ENCODE results near the gene TOR4A. TPM values are rescaled to one million over a fixed set of nuclear protein-coding genes. Genes with fewer than 3 reads are reported as not detected.

Gene TOR4A
- 9.7 and 10.9 TPM in 2 replicates for total RNA-seq (2014; rRNA removed; shearing (Covaris generic))

DNA sequence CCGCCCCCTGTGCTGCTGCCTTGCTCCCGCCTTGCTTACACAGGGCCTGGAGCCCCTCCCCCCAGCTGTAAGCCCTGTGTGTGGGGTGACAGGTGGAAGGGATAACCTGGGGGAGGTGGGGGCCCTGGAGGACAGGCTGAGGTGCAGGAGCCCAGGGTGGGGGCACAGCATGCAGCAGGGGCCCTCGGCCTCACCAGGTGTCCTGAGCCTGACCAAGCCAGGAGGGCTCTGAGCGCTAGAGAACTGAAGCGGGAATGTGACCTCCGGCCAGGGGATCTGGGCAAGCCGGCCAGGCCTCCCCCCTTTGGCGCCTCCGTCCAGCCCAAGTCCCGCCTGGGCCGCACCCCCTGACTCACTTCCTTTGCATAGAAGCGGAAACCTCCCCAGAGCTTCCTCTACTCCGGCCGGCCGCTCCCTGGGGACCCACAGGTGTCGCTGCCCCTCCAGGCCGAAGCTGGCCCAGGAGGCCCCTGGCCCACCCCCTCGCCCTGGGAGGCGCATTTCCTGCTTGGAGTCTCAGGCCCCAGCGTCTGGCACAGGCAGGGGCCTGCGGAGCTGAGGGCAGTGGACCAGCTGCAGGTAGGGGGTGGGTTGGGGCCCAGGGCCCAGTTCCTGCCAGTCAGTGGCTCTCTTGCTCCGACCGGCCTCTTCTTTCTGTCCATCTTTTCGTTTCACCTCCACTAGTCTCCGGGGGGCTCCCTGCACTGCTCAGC is at the start of gene TOR4A:
Gene TOR4A (plus strand): TSS at position 398 of the 713 bp plus-strand sequence. CDS start 964 bp downstream, outside the sequence.
- peaks cover 37% of the 10 kb centered on the region for H3K36me3 ChIP-seq
- H3K27me3 ChIP-seq (replicated peaks) = no peaks in the 10 kb centered on the region
- H3K27ac ChIP-seq = peak within 1 kb of the TSS; percentile 49
- peaks cover 15% of the 10 kb centered on the region for H3K4me1 ChIP-seq (replicated peaks)
- peak; percentile 58 to 85 for DNase-seq (ENCODE audit: low read depth in 1 of 2, low spot score in 2 of 2)
- H3K9me3 ChIP-seq (replicated peaks) = no peaks in the 10 kb centered on the region
- peak within 1 kb of the TSS; percentile 51 for H3K4me3 ChIP-seq

DNA sequence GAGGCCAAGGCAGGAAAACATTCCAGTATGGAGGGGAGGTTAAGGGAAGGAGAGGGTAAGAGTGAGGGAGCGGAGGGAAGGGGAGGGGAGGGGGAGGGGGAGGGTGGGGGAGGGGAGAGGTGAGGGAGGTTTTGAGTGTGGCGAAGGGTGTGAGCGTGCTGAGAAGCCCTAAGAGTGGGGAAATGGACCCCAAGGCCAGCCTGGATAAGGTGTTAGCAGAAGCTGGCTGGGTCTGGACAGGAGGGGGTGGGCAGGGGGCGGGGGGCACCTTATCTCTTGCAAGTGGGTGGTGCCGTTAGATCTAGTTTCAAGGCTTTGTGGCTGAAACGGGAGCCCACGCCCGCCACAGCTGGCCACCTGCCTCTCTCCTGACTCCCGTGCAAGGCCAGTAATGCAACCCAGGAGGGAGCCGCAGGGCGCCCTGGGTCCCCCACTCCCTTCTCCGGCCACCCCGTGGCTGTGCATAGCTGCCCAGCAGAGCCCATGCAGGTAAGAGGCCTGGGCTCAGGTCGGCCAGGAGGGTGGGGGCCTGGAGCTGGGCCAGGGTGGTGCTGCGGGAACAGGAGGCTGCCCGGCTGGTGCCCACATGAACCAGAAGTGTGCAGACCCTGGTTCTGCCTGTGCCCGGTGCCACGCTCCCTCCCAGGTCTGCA is 49.5 kb upstream of the TOR4A start:
- Histone ChIP-seq H3K4me3 (no peak overlapping the region), H3K4me1 (replicated peaks) (peaks cover 14% of the 10 kb centered on the region), H3K9me3 (replicated peaks) (no peaks in the 10 kb centered on the region), H3K27ac (no peak overlapping the region), H3K27me3 (replicated peaks) (peaks cover 28% of the 10 kb centered on the region), H3K36me3 (peaks cover 3% of the 10 kb centered on the region; the same call in 1 of the 2 replicates)
- DNase-seq (ENCODE audit: low read depth in 1 of 2, low spot score in 2 of 2) = no peak

DNA sequence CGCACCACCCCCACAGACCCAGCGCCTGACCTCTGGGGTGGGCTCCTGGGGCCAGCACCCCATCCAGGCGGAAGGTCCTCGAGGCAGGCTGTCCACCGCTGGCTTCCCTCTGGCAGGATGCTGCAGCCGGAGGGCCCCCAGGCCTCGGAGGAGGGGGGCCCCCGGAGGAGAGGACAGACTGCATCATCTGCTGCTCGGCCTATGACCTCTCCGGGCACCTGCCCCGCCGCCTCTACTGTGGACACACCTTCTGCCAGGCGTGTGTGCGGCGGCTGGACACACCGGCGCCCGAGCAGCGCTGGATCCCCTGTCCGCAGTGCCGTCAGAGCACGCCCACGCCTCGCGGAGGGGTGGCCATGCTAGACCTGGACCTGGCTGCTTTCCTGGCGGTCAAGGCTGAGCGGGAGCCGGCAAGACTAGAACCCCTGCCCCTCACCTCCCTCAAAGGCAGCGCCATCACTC is 49.0 kb upstream of the TOR4A start:
- DNase-seq (ENCODE audit: low read depth in 1 of 2, low spot score in 2 of 2) = no peak

DNA sequence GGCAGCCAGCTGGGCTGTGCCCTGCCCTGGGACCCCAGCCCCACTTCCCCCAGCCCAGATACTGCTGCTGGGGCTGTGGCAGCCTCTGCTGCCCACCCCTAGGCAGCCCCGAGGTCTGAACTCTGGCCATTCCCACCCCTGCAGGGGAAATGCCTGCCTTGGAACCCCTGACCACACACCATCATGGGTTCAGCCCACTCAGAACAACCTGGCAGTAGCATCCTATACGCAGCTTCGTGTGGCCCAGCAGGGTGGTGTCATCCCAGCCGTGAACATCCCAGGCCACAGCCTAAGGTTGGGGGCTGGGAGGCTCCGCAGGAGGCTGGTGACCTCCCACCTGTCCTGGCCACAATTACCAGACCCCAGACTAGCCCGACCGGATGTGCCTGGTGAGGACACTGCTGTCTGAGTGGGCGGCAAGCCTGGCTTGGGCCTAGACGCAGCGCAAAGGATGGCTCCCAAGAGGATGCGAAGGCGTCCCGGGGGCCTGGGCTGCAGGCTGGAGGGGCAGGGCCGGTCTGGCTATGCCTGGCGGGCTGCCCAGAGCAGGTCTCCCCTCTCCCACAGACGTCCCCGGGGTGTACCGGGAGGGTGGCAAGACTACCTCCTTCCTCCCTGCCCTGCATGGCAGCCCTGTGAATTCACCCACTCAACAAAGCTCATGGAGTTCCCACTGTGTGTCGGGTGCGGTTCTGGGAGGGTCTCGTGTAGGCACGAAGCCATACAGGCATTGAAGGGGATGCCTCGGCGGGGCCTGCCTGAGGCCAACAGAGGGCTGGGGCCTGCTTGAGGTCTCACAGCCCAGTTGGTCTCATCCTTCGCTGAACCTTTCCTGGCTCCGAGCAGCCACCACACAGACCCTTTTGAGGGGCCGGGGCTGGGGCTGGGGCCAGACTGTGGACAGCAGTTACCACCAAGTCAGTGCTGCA is 48.3 kb upstream of the TOR4A start:
- peaks cover 35% of the 10 kb centered on the region for H3K27me3 ChIP-seq (replicated peaks)
- H3K4me1 ChIP-seq (replicated peaks) = peaks cover 6% of the 10 kb centered on the region
- H3K4me3 ChIP-seq = no peak overlapping the region
- H3K9me3 ChIP-seq (replicated peaks) = no peaks in the 10 kb centered on the region
- H3K36me3 ChIP-seq = no peaks in the 10 kb centered on the region
- no peak overlapping the region for H3K27ac ChIP-seq
- DNase-seq (ENCODE audit: low read depth in 1 of 2, low spot score in 2 of 2) = no peak

More for the DNA sequence above, 49.0 kb upstream of the TOR4A start:
- H3K36me3 ChIP-seq = peaks cover 2% of the 10 kb centered on the region; the same call in 1 of the 2 replicates
- no peak overlapping the region for H3K27ac ChIP-seq
- H3K4me3 ChIP-seq = no peak overlapping the region
- no peaks in the 10 kb centered on the region for H3K9me3 ChIP-seq (replicated peaks)
- peaks cover 12% of the 10 kb centered on the region for H3K4me1 ChIP-seq (replicated peaks)
- peaks cover 32% of the 10 kb centered on the region for H3K27me3 ChIP-seq (replicated peaks)

DNA sequence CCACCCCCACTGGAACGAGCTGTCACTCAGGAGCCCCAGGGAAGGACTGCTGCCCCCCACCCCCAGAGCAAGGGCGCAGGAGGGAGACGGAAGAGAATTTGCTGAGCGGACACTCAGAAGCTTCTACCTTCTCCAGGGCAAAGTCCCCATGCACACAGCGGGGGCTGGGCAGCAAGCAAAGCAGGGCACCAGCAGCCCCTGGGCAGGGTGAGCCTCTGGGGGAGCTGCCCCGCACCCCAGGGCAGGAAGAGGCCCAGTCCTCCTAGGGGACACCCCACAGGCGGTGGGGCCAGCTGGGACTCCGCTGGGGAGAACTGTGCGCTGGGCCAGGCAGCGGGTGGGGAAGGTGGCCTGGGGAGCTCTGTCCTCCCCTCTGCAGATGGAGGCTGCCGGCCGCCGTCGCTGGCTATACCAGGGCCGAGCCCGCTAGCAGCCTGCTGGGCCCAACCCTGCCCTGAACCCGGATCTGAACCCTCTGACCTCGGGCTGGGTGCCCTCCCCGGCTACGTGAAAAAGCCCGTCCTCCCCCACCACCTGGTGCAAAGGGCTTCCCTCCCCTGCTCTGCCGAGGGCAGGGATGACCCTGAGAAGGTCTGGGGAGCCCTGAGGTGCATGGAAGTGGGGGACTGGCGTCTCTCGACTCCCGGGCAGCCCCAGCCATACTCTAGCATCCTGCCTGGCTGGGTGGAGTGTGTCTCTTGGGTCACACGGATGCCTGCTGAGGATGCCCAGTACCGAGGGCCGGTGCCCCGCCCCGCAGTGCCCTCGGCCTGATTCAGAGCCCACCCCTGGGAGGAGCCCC is 47.4 kb upstream of the TOR4A start:
- Histone ChIP-seq H3K36me3 (no peaks in the 10 kb centered on the region), H3K4me3 (no peak overlapping the region), H3K4me1 (replicated peaks) (peaks cover 5% of the 10 kb centered on the region), H3K27me3 (replicated peaks) (peaks cover 39% of the 10 kb centered on the region), H3K9me3 (replicated peaks) (no peaks in the 10 kb centered on the region), H3K27ac (no peak overlapping the region)
- no peak for DNase-seq (ENCODE audit: low read depth in 1 of 2, low spot score in 2 of 2)

DNA sequence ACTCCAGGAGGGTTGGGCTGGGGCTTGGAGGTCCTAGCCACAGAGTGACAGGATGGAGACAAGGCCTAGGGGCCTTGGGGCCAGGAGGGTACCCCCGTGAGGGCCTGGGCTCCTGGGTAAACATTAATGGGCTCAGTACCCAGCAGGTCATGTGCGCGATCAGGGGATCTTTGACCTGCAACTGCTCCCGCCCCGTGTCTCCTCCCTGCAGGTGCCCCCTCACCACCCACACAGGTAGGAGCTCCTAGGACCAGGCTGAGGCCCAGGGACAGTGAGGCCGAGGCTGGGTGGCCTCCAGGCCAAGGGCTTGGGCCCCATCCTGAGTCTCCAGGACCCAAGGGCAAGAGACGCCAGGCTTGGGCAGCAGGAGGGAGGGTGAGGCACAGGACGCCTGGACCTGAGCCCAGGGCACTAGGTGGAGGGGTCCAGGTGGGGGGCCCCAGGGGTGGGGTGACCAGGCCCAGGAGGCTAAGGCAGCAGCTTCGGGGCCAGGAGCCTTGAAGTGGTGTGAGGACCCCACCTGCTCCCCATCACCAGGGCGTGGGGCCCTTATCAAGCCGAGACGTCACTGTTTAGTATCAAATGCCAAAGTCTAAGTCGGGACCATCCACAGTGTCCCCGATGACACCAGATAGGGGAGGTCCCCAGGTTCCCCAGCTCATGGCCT is 46.7 kb upstream of the TOR4A start, which contains the start of gene SLC34A3:
Gene SLC34A3 (plus strand): TSS at position 197 of the 667 bp plus-strand sequence. CDS start 802 bp downstream, outside the sequence.
- DNase-seq (ENCODE audit: low read depth in 1 of 2, low spot score in 2 of 2) = no peak
- Histone ChIP-seq H3K27me3 (replicated peaks) (peaks cover 39% of the 10 kb centered on the region), H3K27ac (no peak within 1 kb of the TSS), H3K36me3 (no peaks in the 10 kb centered on the region), H3K4me3 (no peak within 1 kb of the TSS), H3K9me3 (replicated peaks) (no peaks in the 10 kb centered on the region), H3K4me1 (replicated peaks) (peaks cover 5% of the 10 kb centered on the region)

DNA sequence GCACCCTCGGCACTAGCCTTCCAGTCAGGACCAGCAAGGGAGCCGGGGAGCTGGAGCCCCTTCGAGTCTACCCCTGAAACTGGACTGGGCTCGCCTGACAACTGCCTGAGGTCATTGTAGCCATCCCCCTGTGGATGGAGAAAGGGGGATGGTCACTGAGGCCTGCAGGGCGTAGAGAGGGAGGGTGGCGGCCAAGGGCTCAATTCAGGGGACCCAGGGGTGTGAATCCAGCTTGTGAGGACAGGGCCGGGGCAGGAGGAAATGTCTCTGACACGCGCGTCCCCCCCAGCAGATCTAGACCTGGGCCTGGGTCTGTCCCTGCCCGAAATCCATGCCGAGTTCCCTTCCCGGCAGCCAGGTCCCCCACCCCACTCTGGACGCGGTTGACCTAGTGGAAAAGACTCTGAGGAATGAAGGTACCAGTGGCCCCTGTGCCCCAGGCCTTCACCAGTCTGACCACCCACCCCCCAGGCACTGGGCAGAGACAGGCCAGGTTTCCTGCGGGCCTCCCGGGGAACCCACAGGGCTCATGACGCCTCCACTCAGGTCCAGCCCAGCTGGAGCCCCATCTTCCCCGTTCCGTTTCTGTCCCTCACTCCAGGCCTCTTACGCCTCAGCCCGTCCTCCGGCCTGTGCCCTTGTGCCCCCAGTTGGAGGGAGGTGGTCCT is 46.0 kb upstream of the TOR4A start:
- Histone ChIP-seq H3K27ac (no peak overlapping the region), H3K9me3 (replicated peaks) (no peaks in the 10 kb centered on the region), H3K4me1 (replicated peaks) (peaks cover 8% of the 10 kb centered on the region), H3K4me3 (no peak overlapping the region), H3K27me3 (replicated peaks) (peaks cover 39% of the 10 kb centered on the region), H3K36me3 (no peaks in the 10 kb centered on the region)
- no peak for DNase-seq (ENCODE audit: low read depth in 1 of 2, low spot score in 2 of 2)

DNA sequence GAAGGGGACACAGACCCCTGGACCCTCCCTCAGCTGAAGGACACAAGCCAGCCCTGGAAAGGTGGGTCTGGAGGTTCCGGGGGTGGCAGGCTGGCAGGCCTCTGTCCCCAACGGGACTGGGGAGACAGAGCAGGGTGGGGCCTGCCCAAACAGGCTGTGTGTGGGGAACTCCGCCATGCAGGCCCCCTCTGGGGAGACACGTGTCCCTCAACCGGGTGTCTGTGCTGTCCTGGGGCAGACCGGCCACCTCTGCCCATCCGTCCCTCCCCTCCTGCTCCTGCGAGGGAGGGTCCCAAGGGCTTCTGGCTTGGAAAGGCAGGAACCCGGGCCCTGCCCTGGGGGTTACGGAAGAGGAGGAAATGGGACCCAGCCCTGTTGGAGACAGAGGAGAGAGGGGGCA is 45.4 kb upstream of the TOR4A start:
- H3K27me3 ChIP-seq (replicated peaks) = peaks cover 39% of the 10 kb centered on the region
- no peak for DNase-seq (ENCODE audit: low read depth in 1 of 2, low spot score in 2 of 2)
- H3K4me3 ChIP-seq = no peak overlapping the region
- no peaks in the 10 kb centered on the region for H3K9me3 ChIP-seq (replicated peaks)
- no peak overlapping the region for H3K27ac ChIP-seq
- H3K36me3 ChIP-seq = no peaks in the 10 kb centered on the region
- peaks cover 12% of the 10 kb centered on the region for H3K4me1 ChIP-seq (replicated peaks)

DNA sequence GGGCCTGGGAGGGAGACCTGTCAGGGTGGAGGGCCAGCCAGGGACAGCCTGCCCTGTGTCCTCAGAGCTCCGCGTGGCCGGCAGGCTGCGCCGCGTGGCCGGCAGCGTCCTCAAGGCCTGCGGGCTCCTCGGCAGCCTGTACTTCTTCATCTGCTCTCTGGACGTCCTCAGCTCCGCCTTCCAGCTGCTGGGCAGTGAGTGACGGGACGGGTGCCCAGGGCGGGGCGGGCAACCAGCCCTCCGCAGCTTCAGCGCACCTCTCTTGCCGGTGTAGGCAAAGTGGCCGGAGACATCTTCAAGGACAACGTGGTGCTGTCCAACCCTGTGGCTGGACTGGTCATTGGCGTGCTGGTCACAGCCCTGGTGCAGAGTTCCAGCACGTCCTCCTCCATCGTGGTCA is 45.0 kb upstream of the TOR4A start:
- H3K4me3 ChIP-seq = no peak overlapping the region
- H3K27ac ChIP-seq = no peak overlapping the region
- no peaks in the 10 kb centered on the region for H3K9me3 ChIP-seq (replicated peaks)
- H3K36me3 ChIP-seq = no peaks in the 10 kb centered on the region
- H3K4me1 ChIP-seq (replicated peaks) = peaks cover 8% of the 10 kb centered on the region
- DNase-seq (ENCODE audit: low read depth in 1 of 2, low spot score in 2 of 2) = no peak
- H3K27me3 ChIP-seq (replicated peaks) = peaks cover 39% of the 10 kb centered on the region

DNA sequence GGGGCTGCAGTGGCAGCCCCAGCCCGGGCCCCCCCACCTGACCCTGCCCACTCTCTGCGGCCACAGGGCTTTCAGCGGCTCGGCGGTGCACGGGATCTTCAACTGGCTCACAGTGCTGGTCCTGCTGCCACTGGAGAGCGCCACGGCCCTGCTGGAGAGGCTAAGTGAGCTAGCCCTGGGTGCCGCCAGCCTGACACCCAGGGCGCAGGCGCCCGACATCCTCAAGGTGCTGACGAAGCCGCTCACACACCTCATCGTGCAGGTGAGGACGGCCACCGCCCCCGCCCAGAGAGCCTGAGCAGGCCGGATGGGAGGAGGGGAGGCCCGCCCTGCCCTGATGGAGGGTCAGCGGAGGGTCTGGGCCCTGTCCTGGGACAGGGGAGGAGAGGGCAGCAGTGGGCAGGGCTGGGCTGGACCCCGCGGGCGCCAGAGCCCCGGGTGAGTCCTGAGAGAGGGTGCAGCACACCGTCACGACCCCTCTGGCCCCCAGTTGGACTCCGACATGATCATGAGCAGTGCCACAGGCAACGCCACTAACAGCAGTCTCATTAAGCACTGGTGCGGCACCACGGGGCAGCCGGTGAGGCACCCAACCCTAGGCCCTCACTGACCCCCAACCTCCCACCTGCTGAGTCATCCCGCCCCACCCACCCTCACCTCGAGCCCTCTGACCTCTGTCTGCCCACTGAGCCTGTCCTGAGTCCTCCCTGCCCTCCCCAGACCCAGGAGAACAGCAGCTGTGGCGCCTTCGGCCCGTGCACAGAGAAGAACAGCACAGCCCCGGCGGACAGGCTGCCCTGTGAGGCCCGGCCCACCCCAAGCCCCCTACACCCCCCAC is 44.2 kb upstream of the TOR4A start:
- Histone ChIP-seq H3K9me3 (replicated peaks) (no peaks in the 10 kb centered on the region), H3K4me1 (replicated peaks) (peaks cover 7% of the 10 kb centered on the region), H3K27me3 (replicated peaks) (peaks cover 39% of the 10 kb centered on the region), H3K27ac (no peak overlapping the region), H3K36me3 (no peaks in the 10 kb centered on the region), H3K4me3 (no peak overlapping the region)
- no peak for DNase-seq (ENCODE audit: low read depth in 1 of 2, low spot score in 2 of 2)

DNA sequence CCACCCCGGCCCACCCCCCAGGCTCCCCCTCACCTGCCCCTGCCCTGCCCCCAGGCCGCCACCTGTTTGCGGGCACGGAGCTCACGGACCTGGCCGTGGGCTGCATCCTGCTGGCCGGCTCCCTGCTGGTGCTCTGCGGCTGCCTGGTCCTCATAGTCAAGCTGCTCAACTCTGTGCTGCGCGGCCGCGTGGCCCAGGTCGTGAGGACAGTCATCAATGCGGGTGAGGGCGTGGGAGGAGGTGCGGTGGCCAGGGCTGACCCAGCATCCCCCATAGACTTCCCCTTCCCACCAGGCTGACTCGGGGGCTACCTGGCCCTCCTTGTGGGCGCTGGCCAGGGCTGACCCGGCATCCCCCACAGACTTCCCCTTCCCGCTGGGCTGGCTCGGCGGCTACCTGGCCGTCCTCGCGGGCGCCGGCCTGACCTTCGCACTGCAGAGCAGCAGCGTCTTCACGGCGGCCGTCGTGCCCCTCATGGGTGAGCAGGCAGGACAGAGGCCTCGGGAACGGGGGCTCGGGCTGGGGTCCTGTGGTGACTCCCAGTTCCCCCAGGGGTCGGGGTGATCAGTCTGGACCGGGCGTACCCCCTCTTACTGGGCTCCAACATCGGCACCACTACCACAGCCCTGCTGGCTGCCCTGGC is 43.4 kb upstream of the TOR4A start:
- Histone ChIP-seq H3K36me3 (no peaks in the 10 kb centered on the region; the same call in 1 of the 2 replicates), H3K4me1 (replicated peaks) (peaks cover 7% of the 10 kb centered on the region), H3K4me3 (no peak overlapping the region), H3K9me3 (replicated peaks) (no peaks in the 10 kb centered on the region), H3K27me3 (replicated peaks) (peaks cover 39% of the 10 kb centered on the region), H3K27ac (no peak overlapping the region)
- DNase-seq (ENCODE audit: low read depth in 1 of 2, low spot score in 2 of 2) = no peak

Measured in SJSA1 (cell line).